HCT116 (cell line): ENCODE results near the gene MTG1. TPM values are rescaled to one million over a fixed set of nuclear protein-coding genes. Genes with fewer than 3 reads are reported as not detected.
A peak's percentile ranks its signal among the peaks of the same experiment; 100 is the strongest.

Experiments used
- ATAC-seq: fragments of 200-7000 bp; cut with Tn5 transposase; 2 replicates; pipeline ENCODE4 v1.9.1; 2020; ENCODE audit warnings: mild to moderate bottlenecking, moderate library complexity
- BruUV-seq: library from RNA; stranded (reverse); fragments of 400-500 nt; replicated peaks from 2 replicates; lab custom pipeline; 2021; lab: Mats Ljungman, UMichigan
- CTCF ChIA-PET: fragments of 300-600 bp; sonication (Branson Sonifier 250); formaldehyde crosslinking; loops from one replicate; lab custom pipeline; 2021; ENCODE audit warnings: antibody characterized with exemption; lab: Charles Lee
- POLR2A ChIA-PET: fragments of 300-600, 350-600 bp; sonication (Branson Sonifier 250); formaldehyde crosslinking; loops from one replicate; lab custom pipeline; 2021; ENCODE audit warnings: antibody characterized with exemption; lab: Charles Lee
- RAD21 ChIA-PET, 2 experiments: fragments of 300-600 bp; sonication (Branson Sonifier 250); formaldehyde crosslinking; loops; one replicate each; lab custom pipeline; 2023; ENCODE audit warnings: low total read pairs in 2 of 2; ENCODE audit not compliant: uncharacterized antibody in 2 of 2, unreplicated experiment in 2 of 2, low non-redundant PET in 1 of 2; lab: Charles Lee
- DNase-seq: peaks from one replicate; pipeline ENCODE4 v3.0.0-alpha.2; 2010; ENCODE audit warnings: low read depth, low spot score
- H2AFZ ChIP-seq: fragments of 200-600 bp; shearing (Covaris generic), sonication (generic); 2 replicates; pipeline ENCODE4 v1.6.1; 2017; ENCODE audit warnings: low read depth, mixed run types, mixed read lengths, antibody characterized with exemption, low read length; ENCODE audit not compliant: poor library complexity, severe bottlenecking
- H3K27ac ChIP-seq: 2 replicates; pipeline ENCODE4 v1.5.1; 2012; ENCODE audit warnings: low read depth, low read length
- H3K27me3 ChIP-seq: fragments of 200-600 bp; sonication (generic); 2 replicates; pipeline ENCODE4 v1.6.1; 2016; ENCODE audit warnings: mixed run types, low read length, mixed read lengths; ENCODE audit not compliant: insufficient read depth
- H3K36me3 ChIP-seq, 2 experiments: fragments of 200-500 bp in 1 of 2; fragments of 200-600 bp in 1 of 2; sonication (Bioruptor generic) in 1 of 2; sonication (generic) in 1 of 2; 2 replicates each; pipeline versions ENCODE4 v1.5.1 to v1.6.1; 2014 to 2016; ENCODE audit warnings: low read length in 2 of 2, inconsistent platforms in 1 of 2, mixed read lengths in 1 of 2, mixed run types in 1 of 2; ENCODE audit not compliant: insufficient read depth in 2 of 2, control insufficient read depth in 1 of 2
- H3K4me1 ChIP-seq, 2 experiments: fragments of 200-600 bp in 1 of 2; sonication (generic) in 1 of 2; 2 replicates each; pipeline versions ENCODE4 v1.5.1 to v1.6.1; 2012 to 2017; ENCODE audit warnings: low read length in 2 of 2, inconsistent platforms in 1 of 2, mild to moderate bottlenecking in 1 of 2, mixed read lengths in 1 of 2, mixed run types in 1 of 2, moderate library complexity in 1 of 2; ENCODE audit not compliant: insufficient read depth in 2 of 2, control insufficient read depth in 1 of 2
- H3K4me2 ChIP-seq: fragments of 200-600 bp; sonication (generic); 2 replicates; pipeline ENCODE4 v1.6.1; 2017; ENCODE audit warnings: mixed run types, low read length, mixed read lengths
- H3K4me3 ChIP-seq, 2 experiments: fragments of 200-600 bp in 1 of 2; sonication (generic) in 1 of 2; replicated peaks in 1 of 2; 2 replicates each; pipeline ENCODE4 v1.5.1; 2011 to 2016; ENCODE audit warnings: low read length in 2 of 2, control low read depth in 1 of 2, low read depth in 1 of 2, mild to moderate bottlenecking in 1 of 2, mixed read lengths in 1 of 2, mixed run types in 1 of 2
- H3K79me2 ChIP-seq: fragments of 200-600 bp; sonication (generic); 2 replicates; pipeline ENCODE4 v1.6.1; 2017; ENCODE audit warnings: mild to moderate bottlenecking, mixed run types, low read length, moderate library complexity, mixed read lengths; ENCODE audit not compliant: insufficient read depth
- H3K9ac ChIP-seq: fragments of 200-600 bp; sonication (generic); 2 replicates; pipeline ENCODE4 v1.6.1; 2016; ENCODE audit warnings: low read length, mixed read lengths
- H3K9me2 ChIP-seq: fragments of 200-600 bp; sonication (generic), shearing (Covaris generic); 2 replicates; pipeline ENCODE4 v1.6.1; 2017; ENCODE audit warnings: mixed run types, mild to moderate bottlenecking, moderate library complexity; ENCODE audit not compliant: insufficient read depth
- H3K9me3 ChIP-seq, 2 experiments: fragments of 200-500 bp in 1 of 2; fragments of 200-600 bp in 1 of 2; sonication (Bioruptor generic) in 1 of 2; sonication (generic) in 1 of 2; 2 replicates each; pipeline ENCODE4 v1.6.1; 2014 to 2017; ENCODE audit warnings: low read length in 2 of 2, mixed read lengths in 2 of 2, inconsistent platforms in 1 of 2, low read depth in 1 of 2, mild to moderate bottlenecking in 1 of 2, mixed run types in 1 of 2, moderate library complexity in 1 of 2; ENCODE audit not compliant: control insufficient read depth in 1 of 2, insufficient read depth in 1 of 2
- H4K20me1 ChIP-seq: fragments of 200-600 bp; sonication (generic), shearing (Covaris generic); 2 replicates; pipeline ENCODE4 v1.6.1; 2017; ENCODE audit warnings: mixed run types, mild to moderate bottlenecking, moderate library complexity; ENCODE audit not compliant: insufficient read depth
- ATF3 ChIP-seq: IDR thresholded peaks from 2 replicates; pipeline ENCODE4 v1.6.1; 2012
- CBX3 ChIP-seq: IDR thresholded peaks from 2 replicates; pipeline ENCODE4 v1.6.1; 2012; ENCODE audit warnings: low read depth
- CTCF ChIP-seq, 3 experiments: fragments of 200-600 bp in 1 of 3; sonication (generic) in 1 of 3; IDR thresholded peaks in 2 of 3; conservative IDR thresholded peaks in 1 of 3; 2 replicates each; pipeline ENCODE4 v1.5.1; 2012 to 2017; ENCODE audit warnings: low read depth in 2 of 3, low read length in 2 of 3, antibody characterized with exemption in 1 of 3, borderline replicate concordance in 1 of 3, control low read depth in 1 of 3, mild to moderate bottlenecking in 1 of 3, mixed read lengths in 1 of 3, mixed run types in 1 of 3, moderate library complexity in 1 of 3; ENCODE audit not compliant: insufficient read depth in 1 of 3
- EGR1 ChIP-seq: IDR thresholded peaks from 2 replicates; pipeline ENCODE4 v1.6.1; 2012; ENCODE audit warnings: low read depth
- EZH2phosphoT487 ChIP-seq: fragments of 200-600 bp; IDR thresholded peaks from 2 replicates; pipeline ENCODE4 v1.6.1; 2018; ENCODE audit warnings: antibody characterized with exemption, borderline replicate concordance
- FOSL1 ChIP-seq: IDR thresholded peaks from 2 replicates; pipeline ENCODE4 v1.6.1; 2012; ENCODE audit warnings: low read depth
- MAX ChIP-seq: IDR thresholded peaks from 2 replicates; pipeline ENCODE4 v1.6.1; 2012
- POLR2A ChIP-seq: IDR thresholded peaks from 2 replicates; pipeline ENCODE4 v1.7.0; 2011; ENCODE audit warnings: borderline replicate concordance; ENCODE audit not compliant: insufficient read depth, insufficient read length; ENCODE audit errors: extremely low read depth
- RAD21 ChIP-seq: IDR thresholded peaks from 2 replicates; pipeline ENCODE4 v1.6.1; 2012; ENCODE audit warnings: low read depth, mild to moderate bottlenecking
- SIN3A ChIP-seq: IDR thresholded peaks from 2 replicates; pipeline ENCODE4 v1.6.1; 2012; ENCODE audit warnings: low read depth
- SP1 ChIP-seq: IDR thresholded peaks from 2 replicates; pipeline ENCODE4 v1.6.1; 2012; ENCODE audit warnings: low read depth
- SRF ChIP-seq: IDR thresholded peaks from 2 replicates; pipeline ENCODE4 v1.6.1; 2012; ENCODE audit warnings: low read depth
- TCF7L2 ChIP-seq: IDR thresholded peaks from 2 replicates; pipeline ENCODE4 v1.7.0; 2011; ENCODE audit warnings: borderline replicate concordance, inconsistent platforms; ENCODE audit not compliant: insufficient read depth, insufficient read length; ENCODE audit errors: extremely low read depth
- YY1 ChIP-seq: IDR thresholded peaks from 2 replicates; pipeline ENCODE4 v1.6.1; 2011; ENCODE audit warnings: low read length, low read depth, moderate library complexity, mild to moderate bottlenecking; ENCODE audit not compliant: insufficient replicate concordance; ENCODE audit errors: extremely low read depth
- ZNF274 ChIP-seq: fragments of 200-500 bp; sonication (Bioruptor generic); IDR thresholded peaks from 2 replicates; pipeline ENCODE4 v1.6.1; 2014; ENCODE audit warnings: mild to moderate bottlenecking, low read depth, low read length, inconsistent platforms
- intact Hi-C: fragments of 100-400 bp; cut with micrococcal nuclease; formaldehyde crosslinking; loops from 2 replicates; pipeline ENCODE4 v1.10.0; 2022
- total RNA-seq: library from RNA; stranded (reverse); gene quantifications from one replicate; pipeline ENCODE4 v1.2.1, GENCODE V29; 2021; ENCODE audit not compliant: unreplicated experiment

MTG1 gene
- total RNA-seq, 1 experiment from 2014 or later, result 23.1 TPM

GRCh38 chr10:133393401-133394063, 425 bp upstream of the MTG1 start:
- BruUV-seq, result no TSS peak
- Histone ChIP-seq H3K9ac (0 out of 2 replicates have a peak overlapping the region, but pooled peaks have one; percentile 8), H3K79me2 (peaks cover 22% of the 10 kb centered on the region)

GRCh38 chr10:133394801-133395221, 854 bp downstream of the MTG1 start:
- H2AFZ ChIP-seq, result no peak overlapping the region
- ATAC-seq (no peak), DNase-seq (no peak)
- H3K9me3 ChIP-seq, result no peaks in the 10 kb centered on the region
- ChIA-PET CTCF (no interaction called here), RAD21 (no interaction called here), POLR2A (no interaction called here)
- peak overlapping the region; percentile 80 for H3K27ac ChIP-seq
- intact Hi-C loops, result no loop called here
- H3K4me2 ChIP-seq, result peak overlapping the region; percentile 80
- peak overlapping the region; percentile 95 for H3K9ac ChIP-seq
- BruUV-seq, result TSS peak; percentile 41
- peak overlapping the region; percentile 81 to 88 for H3K4me3 ChIP-seq
- TF ChIP-seq ZNF274 (no peak), EGR1 (no peak), MAX (no peak), SIN3A (no peak), EZH2phosphoT487 (no peak), ATF3 (no peak), RAD21 (no peak), SRF (no peak), SP1 (no peak), CTCF (IDR thresholded peaks at IDR 0.05 in 2 of 3, conservative IDR thresholded peaks at IDR 0.05 in 1 of 3; ENCODE audit: borderline replicate concordance in 1 of 3, insufficient read depth in 1 of 3, low read depth in 2 of 3, low read length in 2 of 3) (no peak), POLR2A (no peak), YY1 (no peak), FOSL1 (no peak)
- H3K36me3 ChIP-seq, result peaks cover 3 to 7% of the 10 kb centered on the region in 2 experiments; a peak in 3 of 4 replicates
- no peaks in the 10 kb centered on the region for H3K27me3 ChIP-seq
- H3K4me1 ChIP-seq, result peaks cover 2 to 10% of the 10 kb centered on the region in 2 experiments
- no peaks in the 10 kb centered on the region for H4K20me1 ChIP-seq
- H3K9me2 ChIP-seq, result no peaks in the 10 kb centered on the region
- H3K79me2 ChIP-seq, result peaks cover 22% of the 10 kb centered on the region

More at GRCh38 chr10:133393401-133394063, 425 bp upstream of the MTG1 start:
- RAD21 ChIA-PET, result no interaction called here
- Histone ChIP-seq H3K9me3 (no peaks in the 10 kb centered on the region), H3K4me2 (peak overlapping the region; percentile 80), H3K36me3 (peaks cover 3 to 7% of the 10 kb centered on the region in 2 experiments; a peak in 2 of 4 replicates), H4K20me1 (no peaks in the 10 kb centered on the region), H3K27me3 (no peaks in the 10 kb centered on the region), H3K9me2 (no peaks in the 10 kb centered on the region), H3K4me1 (peaks cover 2 to 11% of the 10 kb centered on the region in 2 experiments), H3K27ac (peak overlapping the region; percentile 80; the same call in 1 of the 2 replicates), H2AFZ (no peak overlapping the region), H3K4me3 (peak overlapping the region in 1 of 2 experiments; percentile 88; a peak in 3 of 4 replicates)
- CTCF ChIA-PET, result no interaction called here
- intact Hi-C loops, result no loop called here
- no peak for TF ChIP-seq TCF7L2
- TF ChIP-seq EGR1, result no peak
- no peak for TF ChIP-seq CBX3
- TF ChIP-seq YY1, result no peak
- no peak for TF ChIP-seq SIN3A
- TF ChIP-seq SRF, result no peak
- TF ChIP-seq ATF3, result no peak
- DNase-seq, result no peak
- POLR2A ChIA-PET, result no interaction called here
- ATAC-seq, result no peak
